K562 (cell line): Measurements from ENCODE around the gene CHKB. TPM values are rescaled to one million over a fixed set of nuclear protein-coding genes. Genes with fewer than 3 reads are reported as not detected.
"Not testable (repeated sequence)": the region's sequence is repeated elsewhere in the genome, so short reads cannot be mapped to it uniquely, and the experiment has no call there.

ENCODE experiments used
- C11orf30 ChIP-seq: fragments of 450-650 bp; IDR thresholded peaks from 2 replicates; pipeline ENCODE4 v1.6.1; 2016; ENCODE audit warnings: low read depth, mild to moderate bottlenecking
- CBFA2T2 ChIP-seq: fragments of 450-650 bp; conservative IDR thresholded peaks from 2 replicates; pipeline ENCODE4 v1.6.1; 2017; ENCODE audit warnings: mild to moderate bottlenecking
- EP400 ChIP-seq: fragments of 450-650 bp; IDR thresholded peaks from 2 replicates; pipeline ENCODE4 v1.6.1; 2017; ENCODE audit warnings: antibody characterized with exemption, mild to moderate bottlenecking, moderate library complexity
- KLF1 ChIP-seq: fragments of 450-650 bp; IDR thresholded peaks from 2 replicates; pipeline ENCODE4 v1.6.1; 2016; ENCODE audit warnings: missing genetic modification characterization, missing compliant biosample characterization
- KLF6 ChIP-seq: fragments of 250-450 bp; sonication (Bioruptor Pico); IDR thresholded peaks from 2 replicates; pipeline ENCODE4 v1.4.0; 2020; ENCODE audit warnings: mild to moderate bottlenecking, moderate library complexity, borderline replicate concordance
- LEF1 ChIP-seq: fragments of 450-650 bp; IDR thresholded peaks from 2 replicates; pipeline ENCODE4 v1.6.1; 2016; ENCODE audit warnings: mild to moderate bottlenecking
- MAFK ChIP-seq: IDR thresholded peaks from 2 replicates; pipeline ENCODE4 v1.6.1; 2011; ENCODE audit warnings: low read length, improper control_type of control experiment
- MAZ ChIP-seq, 2 experiments: fragments of 450-650 bp in 1 of 2; sonication (generic) in 1 of 2; formaldehyde crosslinking; IDR thresholded peaks in 1 of 2; conservative IDR thresholded peaks in 1 of 2; 2 replicates each; pipeline versions ENCODE4 v1.4.0 to v1.5.0; 2020; ENCODE audit warnings: mild to moderate bottlenecking in 1 of 2, missing genetic modification reagents in 1 of 2
- MEIS2 ChIP-seq: fragments of 450-650 bp; IDR thresholded peaks from 2 replicates; pipeline ENCODE4 v1.6.1; 2014; ENCODE audit warnings: mild to moderate bottlenecking; ENCODE audit not compliant: partially characterized antibody
- RAD51 ChIP-seq: fragments of 450-650 bp; IDR thresholded peaks from 2 replicates; pipeline ENCODE4 v1.7.1; 2016; ENCODE audit warnings: low read depth, mild to moderate bottlenecking, borderline replicate concordance
- ZFX ChIP-seq: sonication (generic); formaldehyde crosslinking; IDR thresholded peaks from 2 replicates; pipeline ENCODE4 v1.8.0; 2022; ENCODE audit warnings: mild to moderate bottlenecking, missing genetic modification reagents, moderate library complexity
- ZNF316 ChIP-seq: fragments of 450-650 bp; IDR thresholded peaks from 2 replicates; pipeline ENCODE4 v1.6.1; 2016
- ZNF766 ChIP-seq: fragments of 200-800 bp; sonication (Bioruptor generic); conservative IDR thresholded peaks from 2 replicates; pipeline ENCODE4 v1.6.1; 2016; ENCODE audit warnings: missing genetic modification characterization, missing compliant biosample characterization
- polyA plus RNA-seq, 8 experiments: library from polyadenylated mRNA; depleted of rRNA in 4 of 8; stranded (reverse) in 5 of 8; unstranded in 3 of 8; fragments of >200 nt; fragmentation: Nextera tagmentation in 2 of 8; fragmentation: Illumina TruSeq in 1 of 8; extraction: Ambion mirVana in 2 of 8; extraction: Trizol in 1 of 8; gene quantifications; 2 replicates each; pipeline versions ENCODE4 v1.2.1 to v1.2.3, GENCODE V29; 2011 to 2014; ENCODE audit warnings: inconsistent platforms in 1 of 8, missing spikeins in 1 of 8
- total RNA-seq, 7 experiments: library from RNA; depleted of rRNA in 6 of 7; stranded (reverse); fragments of >200 nt in 6 of 7; fragmentation: Illumina TruSeq in 2 of 7; extraction: Trizol in 2 of 7; gene quantifications; 2 replicates each; pipeline versions ENCODE4 v1.2.1 to v1.2.3, GENCODE V29; 2011 to 2021; ENCODE audit warnings: low replicate concordance in 1 of 7
- TF ChIP-seq, protein P1 (sequence below), 2 experiments: IDR thresholded peaks in 1 of 2; conservative IDR thresholded peaks in 1 of 2; 2 replicates each; pipeline ENCODE4 v1.6.1; 2016; ENCODE audit warnings: low read depth in 2 of 2, mild to moderate bottlenecking in 1 of 2, missing compliant biosample characterization in 1 of 2, missing genetic modification characterization in 1 of 2, moderate library complexity in 1 of 2
- TF ChIP-seq, protein P2 (sequence below), 2 experiments: fragments of 450-650 bp in 1 of 2; sonication (generic) in 1 of 2; formaldehyde crosslinking in 1 of 2; IDR thresholded peaks in 1 of 2; conservative IDR thresholded peaks in 1 of 2; 2 replicates each; pipeline versions ENCODE4 v1.6.1 to v1.8.1; 2016 to 2023; ENCODE audit warnings: mild to moderate bottlenecking in 2 of 2, moderate library complexity in 2 of 2, inconsistent platforms in 1 of 2, missing genetic modification reagents in 1 of 2
- TF ChIP-seq, protein P3 (sequence below), 2 experiments: fragments of 450-650 bp; IDR thresholded peaks; 2 replicates each; pipeline ENCODE4 v1.6.1; 2018; ENCODE audit warnings: mild to moderate bottlenecking in 2 of 2, low read depth in 1 of 2; ENCODE audit not compliant: partially characterized antibody in 2 of 2

Gene CHKB
- total and polyA plus RNA-seq, 9 of the 15 experiments (the other 6 are each of a cell fraction or from before 2014, with no cell fraction given), result 2.7 to 31.0 (median 11.0) TPM

DNA sequence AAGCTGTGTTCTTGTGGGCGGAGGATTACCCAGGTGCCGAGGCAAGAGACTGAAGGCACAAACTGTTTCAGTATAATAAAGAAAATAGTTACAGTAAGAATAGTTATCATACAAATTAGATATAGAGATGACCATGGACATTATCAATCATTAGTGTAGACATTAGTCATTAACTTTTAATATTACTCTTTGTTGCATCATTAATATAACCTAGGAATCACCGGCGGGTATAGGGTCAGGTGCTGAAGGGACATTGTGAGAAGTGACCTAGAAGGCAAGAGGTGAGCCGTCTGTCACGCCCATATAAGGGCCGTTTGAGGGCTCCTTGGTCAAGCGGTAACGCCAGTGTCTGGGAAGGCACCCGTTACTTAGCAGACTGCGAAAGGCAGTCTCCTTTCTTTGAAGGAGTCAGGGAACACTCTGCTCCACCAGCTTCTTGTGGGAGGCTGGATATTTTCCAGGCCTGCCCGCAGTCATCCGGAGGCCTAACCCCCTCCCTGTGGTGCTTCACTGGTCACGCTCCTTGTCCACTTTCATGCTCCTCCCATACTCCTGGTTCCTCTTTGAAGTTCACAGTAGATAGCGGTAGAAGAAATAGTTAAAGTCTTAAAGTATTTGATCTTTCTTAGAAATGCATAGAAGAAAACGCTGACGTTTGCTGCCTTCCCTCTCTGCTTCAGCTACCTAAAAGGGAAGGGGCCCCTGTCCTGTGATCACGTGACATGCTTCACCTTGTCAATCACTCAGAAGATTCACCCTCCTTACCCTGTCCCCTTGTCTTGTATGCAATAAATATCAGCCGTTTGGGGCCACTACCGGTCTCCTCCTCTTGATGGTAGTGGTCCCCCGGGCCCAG lies 48.6 kb downstream of the CHKB start (continued):
- TF ChIP-seq, protein P1, sequence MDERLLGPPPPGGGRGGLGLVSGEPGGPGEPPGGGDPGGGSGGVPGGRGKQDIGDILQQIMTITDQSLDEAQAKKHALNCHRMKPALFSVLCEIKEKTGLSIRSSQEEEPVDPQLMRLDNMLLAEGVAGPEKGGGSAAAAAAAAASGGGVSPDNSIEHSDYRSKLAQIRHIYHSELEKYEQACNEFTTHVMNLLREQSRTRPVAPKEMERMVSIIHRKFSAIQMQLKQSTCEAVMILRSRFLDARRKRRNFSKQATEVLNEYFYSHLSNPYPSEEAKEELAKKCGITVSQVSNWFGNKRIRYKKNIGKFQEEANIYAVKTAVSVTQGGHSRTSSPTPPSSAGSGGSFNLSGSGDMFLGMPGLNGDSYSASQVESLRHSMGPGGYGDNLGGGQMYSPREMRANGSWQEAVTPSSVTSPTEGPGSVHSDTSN (CRISPR knock-in tag; IDR thresholded peaks at IDR 0.05; ENCODE audit: low read depth), result peak; percentile 45
- TF ChIP-seq, protein P1 (tag; conservative IDR thresholded peaks at IDR 0.05; ENCODE audit: low read depth), result peak; percentile 72
- TF ChIP-seq CBFA2T2 (peak; percentile 82), RAD51 (peak; percentile 98), MAFK (peak; percentile 45), C11orf30 (peak; percentile 59), MEIS2 (peak; percentile 77), EP400 (0 out of 2 replicates have a peak, but pooled peaks have one; percentile 18), KLF6 (CRISPR knock-in tag) (0 out of 2 replicates have a peak, but pooled peaks have one; percentile 17), ZFX (CRISPR knock-in tag) (peak; percentile 50), LEF1 (peak; percentile 62), MAZ (CRISPR knock-in tag; conservative IDR thresholded peaks at IDR 0.05 in 1 of 2, IDR thresholded peaks at IDR 0.05 in 1 of 2) (0 out of 4 replicates have a peak, but pooled peaks of 1 of the 2 experiments have one; percentile 32), ZNF316 (peak; percentile 73), KLF1 (tag) (0 out of 2 replicates have a peak, but pooled peaks have one; percentile 17), ZNF766 (CRISPR knock-in tag) (peak; percentile 47)
- TF ChIP-seq, protein P2, sequence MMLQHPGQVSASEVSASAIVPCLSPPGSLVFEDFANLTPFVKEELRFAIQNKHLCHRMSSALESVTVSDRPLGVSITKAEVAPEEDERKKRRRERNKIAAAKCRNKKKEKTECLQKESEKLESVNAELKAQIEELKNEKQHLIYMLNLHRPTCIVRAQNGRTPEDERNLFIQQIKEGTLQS (IDR thresholded peaks at IDR 0.05), result peak; percentile 75
- TF ChIP-seq, protein P2 (CRISPR knock-in tag; conservative IDR thresholded peaks at IDR 0.05), result not testable (repeated sequence)
- TF ChIP-seq, protein P3, sequence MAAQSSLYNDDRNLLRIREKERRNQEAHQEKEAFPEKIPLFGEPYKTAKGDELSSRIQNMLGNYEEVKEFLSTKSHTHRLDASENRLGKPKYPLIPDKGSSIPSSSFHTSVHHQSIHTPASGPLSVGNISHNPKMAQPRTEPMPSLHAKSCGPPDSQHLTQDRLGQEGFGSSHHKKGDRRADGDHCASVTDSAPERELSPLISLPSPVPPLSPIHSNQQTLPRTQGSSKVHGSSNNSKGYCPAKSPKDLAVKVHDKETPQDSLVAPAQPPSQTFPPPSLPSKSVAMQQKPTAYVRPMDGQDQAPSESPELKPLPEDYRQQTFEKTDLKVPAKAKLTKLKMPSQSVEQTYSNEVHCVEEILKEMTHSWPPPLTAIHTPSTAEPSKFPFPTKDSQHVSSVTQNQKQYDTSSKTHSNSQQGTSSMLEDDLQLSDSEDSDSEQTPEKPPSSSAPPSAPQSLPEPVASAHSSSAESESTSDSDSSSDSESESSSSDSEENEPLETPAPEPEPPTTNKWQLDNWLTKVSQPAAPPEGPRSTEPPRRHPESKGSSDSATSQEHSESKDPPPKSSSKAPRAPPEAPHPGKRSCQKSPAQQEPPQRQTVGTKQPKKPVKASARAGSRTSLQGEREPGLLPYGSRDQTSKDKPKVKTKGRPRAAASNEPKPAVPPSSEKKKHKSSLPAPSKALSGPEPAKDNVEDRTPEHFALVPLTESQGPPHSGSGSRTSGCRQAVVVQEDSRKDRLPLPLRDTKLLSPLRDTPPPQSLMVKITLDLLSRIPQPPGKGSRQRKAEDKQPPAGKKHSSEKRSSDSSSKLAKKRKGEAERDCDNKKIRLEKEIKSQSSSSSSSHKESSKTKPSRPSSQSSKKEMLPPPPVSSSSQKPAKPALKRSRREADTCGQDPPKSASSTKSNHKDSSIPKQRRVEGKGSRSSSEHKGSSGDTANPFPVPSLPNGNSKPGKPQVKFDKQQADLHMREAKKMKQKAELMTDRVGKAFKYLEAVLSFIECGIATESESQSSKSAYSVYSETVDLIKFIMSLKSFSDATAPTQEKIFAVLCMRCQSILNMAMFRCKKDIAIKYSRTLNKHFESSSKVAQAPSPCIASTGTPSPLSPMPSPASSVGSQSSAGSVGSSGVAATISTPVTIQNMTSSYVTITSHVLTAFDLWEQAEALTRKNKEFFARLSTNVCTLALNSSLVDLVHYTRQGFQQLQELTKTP (IDR thresholded peaks at IDR 0.05; ENCODE audit: low read depth in 1 of 2, partially characterized antibody in 2 of 2), result peak in 1 of 2 experiments; percentile 38
- TF ChIP-seq, all 486 proteins: peak for 41; not testable (repeated sequence) for 445
